ENCODE data around the gene FAF2.

The FAF2 gene

GRCh38 chr5:176557846-176558245, 109.7 kb downstream of the FAF2 start:
- TF ChIP-seq CTCF (IDR thresholded peaks at IDR 0.05; ENCODE audit: unreplicated experiment in 3 of 3), result no peak
- no peaks in the 10 kb centered on the region for H3K9me3 Mint-ChIP-seq
- H3K27ac Mint-ChIP-seq, result no peak overlapping the region

More at GRCh38 chr5:176557846-176558245, 109.7 kb downstream of the FAF2 start:
- peaks cover 25% of the 10 kb centered on the region for H3K27me3 Mint-ChIP-seq (ENCODE audit: low read depth)
- H3K36me3 Mint-ChIP-seq (ENCODE audit: low read depth), result no peaks in the 10 kb centered on the region
- H3K4me3 Mint-ChIP-seq, result no peak overlapping the region
- peaks cover 6% of the 10 kb centered on the region for H3K4me1 Mint-ChIP-seq
